ENCODE data around the gene KLF9. TPM values are rescaled to one million over a fixed set of nuclear protein-coding genes. Genes with fewer than 3 reads are reported as not detected.

Gene KLF9
- total RNA-seq, 1 experiment from 2014 or later, result 0.44 TPM

GRCh38 chr9:70438341-70438928, 24.0 kb upstream of the KLF9 start:
- Histone ChIP-seq H2AFZ (ENCODE audit: low read length) (0 out of 2 replicates have a peak overlapping the region, but pooled peaks have one; percentile 38), H3K4me1 (ENCODE audit: insufficient read depth, low read length) (peaks cover 5% of the 10 kb centered on the region), H4K20me1 (ENCODE audit: low read length) (no peaks in the 10 kb centered on the region), H3K9me3 (ENCODE audit: low read length) (no peaks in the 10 kb centered on the region), H3K27me3 (ENCODE audit: low read length) (no peaks in the 10 kb centered on the region), H3K36me3 (ENCODE audit: low read depth, low read length) (no peaks in the 10 kb centered on the region), H3K79me2 (ENCODE audit: low read length) (no peaks in the 10 kb centered on the region), H3K9me2 (replicated peaks; ENCODE audit: low read length) (no peaks in the 10 kb centered on the region), H3K9ac (ENCODE audit: low read length) (no peak overlapping the region), H3K4me3 (ENCODE audit: low read length) (no peak overlapping the region), H3K27ac (ENCODE audit: low read length) (no peak overlapping the region), H3K4me2 (ENCODE audit: low read length) (0 out of 2 replicates have a peak overlapping the region, but pooled peaks have one; percentile 22), H3F3A (ENCODE audit: low read length, unreplicated experiment) (no peaks in the 10 kb centered on the region)
- intact Hi-C loops (cut with micrococcal nuclease), result no loop called here
- BruUV-seq (replicated peaks), result no TSS peak
- DNase-seq (peak; percentile 41), ATAC-seq (no peak)
- ChIA-PET CTCF (no interaction called here), POLR2A (ENCODE audit: unreplicated experiment) (no interaction called here)
- TF ChIP-seq CTCF (conservative IDR thresholded peaks at IDR 0.05; ENCODE audit: low read depth, low read length), result no peak
- no peak for TF ChIP-seq EZH2 (IDR thresholded peaks at IDR 0.05; ENCODE audit: low read length, unreplicated experiment)
- TF ChIP-seq EZH2phosphoT487 (IDR thresholded peaks at IDR 0.05; ENCODE audit: borderline replicate concordance, low read length), result no peak

GRCh38 chr9:70435948-70436347, 21.5 kb upstream of the KLF9 start:
- Histone ChIP-seq H3K27ac (ENCODE audit: low read length) (no peak overlapping the region), H3K9ac (ENCODE audit: low read length) (no peak overlapping the region), H2AFZ (ENCODE audit: low read length) (no peak overlapping the region), H3K79me2 (ENCODE audit: low read length) (no peaks in the 10 kb centered on the region), H3K4me1 (ENCODE audit: insufficient read depth, low read length) (peaks cover 5% of the 10 kb centered on the region), H3K27me3 (ENCODE audit: low read length) (no peaks in the 10 kb centered on the region), H3K9me3 (ENCODE audit: low read length) (no peaks in the 10 kb centered on the region), H3K4me2 (ENCODE audit: low read length) (no peak overlapping the region), H3K4me3 (ENCODE audit: low read length) (no peak overlapping the region), H3K36me3 (ENCODE audit: low read depth, low read length) (no peaks in the 10 kb centered on the region), H4K20me1 (ENCODE audit: low read length) (no peaks in the 10 kb centered on the region), H3K9me2 (replicated peaks; ENCODE audit: low read length) (no peaks in the 10 kb centered on the region), H3F3A (ENCODE audit: low read length, unreplicated experiment) (no peaks in the 10 kb centered on the region)
- ChIA-PET POLR2A (ENCODE audit: unreplicated experiment) (no interaction called here), CTCF (no interaction called here)
- BruUV-seq (replicated peaks), result no TSS peak
- peak; percentile 54 for DNase-seq
- intact Hi-C loops (cut with micrococcal nuclease), result no loop called here
- TF ChIP-seq EZH2 (IDR thresholded peaks at IDR 0.05; ENCODE audit: low read length, unreplicated experiment), result no peak
- no peak for TF ChIP-seq CTCF (conservative IDR thresholded peaks at IDR 0.05; ENCODE audit: low read depth, low read length)
- no peak for TF ChIP-seq EZH2phosphoT487 (IDR thresholded peaks at IDR 0.05; ENCODE audit: borderline replicate concordance, low read length)
- no peak for ATAC-seq

- no peak for DNase-seq
- Histone ChIP-seq H3K9me3 (ENCODE audit: low read length) (no peaks in the 10 kb centered on the region), H3K4me3 (ENCODE audit: low read length) (no peak overlapping the region), H3F3A (ENCODE audit: low read length, unreplicated experiment) (no peaks in the 10 kb centered on the region), H4K20me1 (ENCODE audit: low read length) (no peaks in the 10 kb centered on the region), H2AFZ (ENCODE audit: low read length) (no peak overlapping the region), H3K79me2 (ENCODE audit: low read length) (no peaks in the 10 kb centered on the region), H3K4me1 (ENCODE audit: insufficient read depth, low read length) (no peaks in the 10 kb centered on the region), H3K4me2 (ENCODE audit: low read length) (no peak overlapping the region), H3K36me3 (ENCODE audit: low read depth, low read length) (no peaks in the 10 kb centered on the region), H3K9ac (ENCODE audit: low read length) (no peak overlapping the region), H3K27me3 (ENCODE audit: low read length) (peaks cover 3% of the 10 kb centered on the region; the same call in 1 of the 2 replicates), H3K27ac (ENCODE audit: low read length) (no peak overlapping the region), H3K9me2 (replicated peaks; ENCODE audit: low read length) (no peaks in the 10 kb centered on the region)
- TF ChIP-seq CTCF (conservative IDR thresholded peaks at IDR 0.05; ENCODE audit: low read depth, low read length) (no peak), EZH2 (IDR thresholded peaks at IDR 0.05; ENCODE audit: low read length, unreplicated experiment) (no peak)
- intact Hi-C loops (cut with micrococcal nuclease), result loop anchor here (10.0 kb wide), 1 partner anchor 175 kb away; no protein-coding TSS in a partner anchor
- CTCF ChIA-PET, result no interaction called here
- BruUV-seq (replicated peaks), result no TSS peak
- POLR2A ChIA-PET (ENCODE audit: unreplicated experiment), result no interaction called here
- no peak for ATAC-seq
These were observed 15.4 kb upstream of the KLF9 start for GRCh38 chr9:70429899-70430298.
